ENCODE data around the gene ARHGAP20. TPM values are rescaled to one million over a fixed set of nuclear protein-coding genes. Genes with fewer than 3 reads are reported as not detected.

ARHGAP20 gene
- total RNA-seq, 3 donors from 2014 or later = 1.6 to 3.9 (median 2.8) TPM

- peaks cover 4% of the 10 kb centered on the region for H3K9me3 ChIP-seq
- TF ChIP-seq CTCF (IDR thresholded peaks at IDR 0.05) = no peak
- H3K4me1 ChIP-seq (ENCODE audit: low read depth) = no peaks in the 10 kb centered on the region
- no peak overlapping the region for H3K4me3 ChIP-seq
- DNase-seq (no peak), ATAC-seq (no peak)
- intact Hi-C loops (cut with DNase I, micrococcal nuclease) = no loop called here
- H3K36me3 ChIP-seq (ENCODE audit: low read depth) = no peaks in the 10 kb centered on the region
Measured at GRCh38 chr11:110655967-110656366, 56.3 kb downstream of the ARHGAP20 start.

- Histone ChIP-seq H3K9me3 (peaks cover 4% of the 10 kb centered on the region), H3K36me3 (ENCODE audit: low read depth) (no peaks in the 10 kb centered on the region), H3K4me3 (no peak overlapping the region), H3K4me1 (ENCODE audit: low read depth) (no peaks in the 10 kb centered on the region)
- no peak for TF ChIP-seq CTCF (IDR thresholded peaks at IDR 0.05)
- ATAC-seq (no peak), DNase-seq (no peak)
- intact Hi-C loops (cut with DNase I, micrococcal nuclease) = no loop called here
Measured at GRCh38 chr11:110654456-110654855, 57.8 kb downstream of the ARHGAP20 start.

GRCh38 chr11:110645253-110645652 is 67.0 kb downstream of the ARHGAP20 start:
- TF ChIP-seq CTCF (IDR thresholded peaks at IDR 0.05) = no peak
- no peaks in the 10 kb centered on the region for H3K36me3 ChIP-seq (ENCODE audit: low read depth)
- H3K9me3 ChIP-seq = peaks cover 2% of the 10 kb centered on the region
- ATAC-seq (no peak), DNase-seq (no peak)
- no peak overlapping the region for H3K4me3 ChIP-seq
- intact Hi-C loops (cut with DNase I, micrococcal nuclease) = no loop called here
- H3K4me1 ChIP-seq (ENCODE audit: low read depth) = no peaks in the 10 kb centered on the region

GRCh38 chr11:110634370-110634769 is 77.9 kb downstream of the ARHGAP20 start:
- no peak for TF ChIP-seq CTCF (IDR thresholded peaks at IDR 0.05)
- Histone ChIP-seq H3K4me1 (ENCODE audit: low read depth) (no peaks in the 10 kb centered on the region), H3K4me3 (no peak overlapping the region), H3K36me3 (ENCODE audit: low read depth) (no peaks in the 10 kb centered on the region), H3K9me3 (no peaks in the 10 kb centered on the region)
- ATAC-seq (no peak), DNase-seq (no peak)
- intact Hi-C loops (cut with DNase I, micrococcal nuclease) = no loop called here

- no peak for TF ChIP-seq CTCF (IDR thresholded peaks at IDR 0.05)
- DNase-seq (no peak), ATAC-seq (no peak)
- Histone ChIP-seq H3K4me3 (no peak overlapping the region), H3K9me3 (no peaks in the 10 kb centered on the region), H3K4me1 (ENCODE audit: low read depth) (no peaks in the 10 kb centered on the region), H3K36me3 (ENCODE audit: low read depth) (no peaks in the 10 kb centered on the region)
- intact Hi-C loops (cut with DNase I, micrococcal nuclease) = no loop called here
Measured at GRCh38 chr11:110631551-110631950, 80.7 kb downstream of the ARHGAP20 start.

- ATAC-seq = no peak
- no peak for TF ChIP-seq CTCF (IDR thresholded peaks at IDR 0.05)
- no peaks in the 10 kb centered on the region for H3K9me3 ChIP-seq
- no peak for DNase-seq
- intact Hi-C loops (cut with DNase I, micrococcal nuclease) = no loop called here
- H3K36me3 ChIP-seq (ENCODE audit: low read depth) = no peaks in the 10 kb centered on the region
- no peak overlapping the region for H3K4me3 ChIP-seq
- H3K4me1 ChIP-seq (ENCODE audit: low read depth) = no peaks in the 10 kb centered on the region
Measured at GRCh38 chr11:110629594-110629993, 82.6 kb downstream of the ARHGAP20 start.

All from mucosa of descending colon (tissue), 3 donors.